Amniotic stem cell (primary cell): ENCODE data around the gene CACYBP.

Experiments used
- DNase-seq: peaks from one replicate; lab custom pipeline; 2025; lab: John Stamatoyannopoulos, UW

The CACYBP gene

DNA sequence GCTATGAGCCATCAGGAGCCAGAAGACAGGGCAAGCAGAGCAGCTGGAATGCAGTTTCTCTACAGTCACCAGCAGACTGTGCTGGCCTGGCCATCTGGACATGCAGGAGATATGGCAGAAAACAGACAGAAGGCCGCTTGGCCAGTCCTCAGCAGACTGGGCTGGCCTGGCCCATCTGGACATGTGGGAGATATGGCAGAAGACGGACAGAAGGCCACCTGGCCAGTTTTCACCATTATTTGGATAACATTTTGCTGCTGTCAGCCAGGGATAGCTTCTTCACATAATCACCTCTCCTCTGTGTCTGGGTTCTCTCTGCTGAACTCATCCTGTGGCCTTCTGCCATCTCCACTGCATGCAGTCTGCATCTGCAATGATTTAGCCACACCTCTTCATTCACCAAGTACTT lies 25.0 kb upstream of the CACYBP start:
- DNase-seq = no peak

DNA sequence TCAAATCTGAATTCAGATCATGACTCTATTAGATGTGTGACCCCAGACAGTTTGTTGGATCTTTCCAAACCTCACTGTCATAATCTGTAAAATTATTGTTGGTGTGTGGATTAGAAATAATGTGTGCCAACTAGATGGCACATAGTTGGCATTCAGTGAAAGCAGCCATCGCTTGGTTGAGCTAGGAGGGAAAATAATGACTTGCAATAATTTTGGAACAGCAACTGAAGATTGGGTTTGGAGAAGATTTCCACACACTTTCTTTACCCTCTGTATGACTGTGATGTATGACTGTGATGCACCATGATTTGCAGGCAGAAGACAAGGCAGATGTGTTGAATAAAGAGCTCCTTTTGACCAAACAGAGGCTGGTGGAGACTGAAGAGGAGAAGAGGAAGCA lies 24.0 kb upstream of the CACYBP start:
- DNase-seq = no peak

DNA sequence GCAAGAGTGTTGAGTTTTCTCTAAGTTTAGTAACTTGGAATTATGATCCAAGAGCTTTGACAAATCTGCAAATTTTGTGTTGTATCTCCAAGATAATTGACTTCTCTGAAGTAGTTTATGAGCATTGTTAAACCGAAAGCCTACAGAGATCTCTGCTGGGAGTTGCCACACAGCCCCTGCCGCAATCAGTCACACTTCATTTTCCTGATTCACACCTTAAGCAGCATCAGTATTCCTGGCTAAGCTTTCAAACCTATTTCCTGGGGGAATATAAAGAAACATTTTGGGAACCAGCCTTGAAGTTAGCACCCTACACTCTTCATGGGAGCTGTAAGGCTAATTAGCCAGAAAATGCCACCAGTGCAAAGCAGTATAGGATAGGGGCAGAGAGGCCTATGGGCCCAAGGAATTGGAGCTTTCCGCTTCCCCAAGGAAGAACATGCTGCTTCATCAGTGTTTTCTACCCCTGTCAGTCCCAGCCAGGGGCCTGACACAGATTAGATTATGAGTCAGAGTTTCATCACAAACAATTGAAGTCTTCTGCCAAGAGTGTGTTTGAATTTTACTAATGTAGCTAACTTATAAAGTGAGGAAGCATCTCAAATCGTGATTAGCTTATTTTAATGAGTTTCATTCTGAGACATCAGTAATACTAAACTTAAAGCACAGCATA lies 23.2 kb upstream of the CACYBP start:
- DNase-seq = no peak

DNA sequence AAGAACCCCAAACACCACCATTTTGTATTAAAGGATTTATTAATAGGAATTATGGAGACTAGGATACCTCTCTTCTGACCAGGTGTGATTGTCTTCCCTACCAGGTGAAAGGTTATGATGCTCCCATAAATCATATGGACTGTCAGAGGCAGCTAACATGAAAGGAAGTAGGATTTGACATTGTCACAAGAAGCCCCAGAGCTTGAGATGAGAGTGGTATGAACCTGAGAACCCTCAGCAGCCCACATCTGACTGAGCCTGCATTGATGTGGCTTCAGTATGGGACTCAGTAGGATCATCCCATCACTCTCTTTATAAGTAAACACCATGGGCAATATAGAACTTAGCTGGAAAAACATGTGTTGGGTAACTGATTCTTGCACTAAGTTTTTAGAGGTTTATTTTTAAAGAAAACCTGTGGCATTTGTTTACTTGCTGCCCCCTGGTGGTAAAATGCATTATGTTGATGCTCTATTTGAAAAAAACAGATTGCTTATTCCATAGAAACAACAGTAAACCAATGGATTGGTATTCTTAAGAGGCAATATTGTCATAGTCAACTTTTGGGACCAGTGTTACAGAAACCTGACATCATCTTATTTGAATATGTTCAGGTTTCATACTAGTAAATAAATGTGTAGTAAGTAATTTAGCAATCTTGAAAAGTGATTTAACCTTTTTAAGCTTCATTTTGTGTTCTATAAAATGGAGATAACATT lies 16.6 kb upstream of the CACYBP start:
- no peak for DNase-seq

DNA sequence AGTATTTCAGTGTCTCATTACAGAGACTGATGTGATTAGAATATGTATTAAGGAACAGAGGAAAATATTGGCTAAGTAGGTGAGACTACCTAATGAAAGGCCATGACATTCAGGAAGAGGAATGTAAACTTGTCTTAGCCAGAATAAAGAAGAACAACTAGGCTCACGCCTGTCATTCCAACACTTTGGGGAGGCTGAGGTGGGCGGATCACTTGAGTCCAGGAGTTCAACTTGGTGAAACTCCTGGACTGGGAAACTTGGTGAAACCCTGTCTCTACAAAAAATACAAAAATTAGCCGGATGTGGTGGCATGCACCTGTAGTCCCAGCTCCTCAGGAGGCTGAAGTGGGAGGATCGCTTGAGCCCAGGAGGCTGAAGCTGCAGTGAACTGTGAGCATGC lies 14.8 kb upstream of the CACYBP start:
- no peak for DNase-seq

DNA sequence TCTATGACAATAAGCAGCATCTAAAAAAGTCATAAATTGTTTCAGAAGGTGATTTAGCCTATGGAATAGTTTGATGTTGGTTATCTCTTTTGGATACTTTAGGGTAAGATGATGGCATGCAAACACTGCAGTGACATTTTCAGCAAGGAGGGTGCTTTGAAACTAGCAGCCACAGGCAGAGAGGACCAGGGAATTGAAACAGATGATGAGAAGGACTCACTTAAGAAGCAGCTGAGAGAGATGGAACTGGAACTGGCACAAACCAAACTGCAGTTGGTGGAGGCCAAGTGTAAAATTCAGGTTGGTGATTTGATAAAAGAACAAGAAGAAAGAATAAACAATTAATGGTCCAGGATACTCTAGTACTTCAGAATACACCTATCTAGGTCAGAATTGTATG lies 11.2 kb upstream of the CACYBP start:
- no peak for DNase-seq

DNA sequence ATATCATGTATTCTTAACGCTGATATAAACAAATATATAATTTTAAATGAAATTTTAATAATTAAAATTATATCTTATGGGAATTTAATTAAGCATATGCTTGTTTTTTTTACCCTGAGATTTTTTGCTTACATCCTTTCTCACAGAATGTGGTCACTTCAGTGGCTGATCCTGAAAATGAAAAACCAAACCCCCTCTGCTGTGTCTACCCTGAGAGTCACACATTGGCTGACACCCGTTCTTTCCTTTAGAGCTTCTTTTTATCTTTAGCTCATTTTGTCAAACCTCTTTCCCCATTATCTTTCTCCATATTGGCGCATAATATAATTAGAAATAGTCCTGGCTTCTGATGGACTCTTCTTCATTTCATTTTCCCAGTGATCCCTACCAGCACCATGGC lies 10.8 kb upstream of the CACYBP start:
- DNase-seq = no peak

DNA sequence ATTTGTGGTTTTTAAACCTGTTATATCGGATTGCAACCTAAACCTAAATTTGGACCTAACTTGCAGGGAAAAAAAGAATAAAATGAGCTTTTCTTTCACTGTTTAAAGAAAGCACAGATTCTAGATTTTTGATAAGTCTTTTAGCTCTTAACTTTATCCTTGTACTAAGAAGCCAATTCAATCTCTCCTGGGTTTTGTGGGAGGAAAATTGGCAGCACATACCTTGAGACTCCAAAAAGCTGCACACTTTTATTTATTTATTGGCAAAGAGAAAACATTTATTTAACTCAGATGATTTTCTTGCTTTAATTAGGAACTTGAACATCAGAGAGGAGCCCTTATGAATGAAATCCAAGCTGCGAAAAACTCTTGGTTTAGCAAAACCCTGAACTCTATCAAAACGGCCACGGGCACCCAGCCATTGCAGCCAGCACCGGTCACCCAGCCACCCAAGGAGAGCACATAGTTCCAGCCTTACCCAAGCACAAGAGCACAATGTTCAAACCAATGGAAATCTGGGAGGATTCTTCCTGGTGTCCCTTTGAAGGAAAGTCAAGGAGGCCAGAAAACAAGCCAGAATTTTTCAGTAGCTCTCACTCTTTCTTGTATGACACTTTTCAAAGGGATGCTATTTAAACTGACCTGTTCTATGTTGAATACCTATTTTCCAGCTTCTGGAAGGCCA lies 10.1 kb upstream of the CACYBP start:
- DNase-seq = no peak

DNA sequence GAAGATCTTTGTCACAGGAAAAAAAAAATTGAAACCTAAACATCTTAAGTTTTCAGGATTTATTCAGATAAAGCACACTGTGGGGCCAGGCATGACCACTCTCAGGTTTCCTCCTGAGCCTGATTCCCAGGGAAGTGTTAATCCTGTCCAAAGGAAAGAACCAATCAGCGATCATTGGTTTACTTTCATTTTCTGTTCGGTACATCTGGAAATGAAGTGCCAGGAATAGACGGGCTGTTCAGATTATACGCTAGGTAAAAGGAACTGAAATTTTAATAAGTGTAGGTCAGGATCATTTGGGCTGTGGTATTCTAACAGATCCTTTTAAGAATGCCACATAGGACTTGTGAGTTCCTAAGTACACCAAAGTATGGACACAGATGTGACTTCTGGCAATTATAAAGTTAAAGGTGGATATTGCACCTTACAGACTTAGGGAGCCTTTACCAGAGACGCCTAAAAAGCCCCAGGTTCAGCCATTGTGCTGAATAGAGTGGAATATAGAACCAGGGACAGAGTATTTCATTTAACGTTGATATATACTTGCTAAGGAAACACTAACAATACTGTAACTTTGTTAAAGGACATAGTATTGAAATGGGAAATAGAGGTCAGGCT lies 9.3 kb upstream of the CACYBP start:
- DNase-seq = no peak

DNA sequence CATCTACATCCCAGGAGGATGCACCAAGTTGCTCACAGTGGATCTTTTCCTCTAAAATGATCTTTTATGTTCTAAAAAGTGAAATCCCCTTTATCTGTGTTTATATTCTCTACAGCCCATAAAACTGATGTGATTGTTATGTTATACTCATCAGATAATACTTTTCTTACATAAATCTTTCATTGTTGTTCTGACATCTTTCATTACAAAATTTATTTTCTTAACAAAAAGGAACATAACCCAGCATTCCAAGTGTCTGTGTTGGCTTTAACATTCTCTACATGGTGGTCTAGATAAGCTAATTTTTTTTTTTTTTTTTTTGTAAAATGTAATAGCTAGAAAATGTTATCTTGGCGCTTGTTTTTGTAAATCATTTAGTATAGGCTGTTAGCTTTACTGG lies 8.3 kb upstream of the CACYBP start:
- DNase-seq = no peak

DNA sequence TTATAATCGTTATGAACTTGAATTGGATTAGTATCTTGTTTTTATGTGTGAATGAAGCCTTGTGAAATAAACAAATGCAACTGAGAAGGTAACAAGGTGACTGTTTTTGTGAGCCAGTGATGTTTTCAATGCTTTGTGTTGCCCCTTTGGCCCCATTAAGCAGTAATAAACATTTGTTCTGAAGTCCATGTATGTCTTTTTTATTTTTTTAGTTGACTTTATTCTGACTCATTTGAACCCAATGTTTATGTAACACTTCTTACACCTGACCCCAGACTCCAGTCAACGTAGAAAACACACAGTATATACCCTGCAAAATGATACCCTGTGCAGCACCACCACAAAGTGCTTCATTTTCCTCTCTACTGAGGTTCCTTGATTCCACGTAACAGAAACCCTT lies 4.6 kb upstream of the CACYBP start:
- no peak for DNase-seq

DNA sequence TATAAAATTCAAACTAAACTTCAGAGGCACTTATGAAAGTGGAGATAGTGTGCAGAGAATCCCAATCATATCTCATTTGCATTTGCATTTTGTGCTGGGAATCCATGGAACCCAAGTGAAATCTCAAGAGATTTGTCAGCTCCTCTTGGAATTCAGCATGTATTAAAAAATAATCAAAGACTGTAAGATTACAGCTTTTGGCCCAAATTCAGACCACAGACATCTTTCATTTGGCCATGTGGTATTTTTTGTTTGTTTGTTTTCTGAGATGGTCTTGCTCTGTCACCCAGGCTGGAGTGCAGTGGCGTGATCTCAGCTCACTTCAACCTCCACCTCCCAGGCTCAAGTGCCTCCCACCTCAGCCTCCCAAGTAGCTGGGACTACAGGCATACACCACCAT lies 3.8 kb upstream of the CACYBP start:
- no peak for DNase-seq

DNA sequence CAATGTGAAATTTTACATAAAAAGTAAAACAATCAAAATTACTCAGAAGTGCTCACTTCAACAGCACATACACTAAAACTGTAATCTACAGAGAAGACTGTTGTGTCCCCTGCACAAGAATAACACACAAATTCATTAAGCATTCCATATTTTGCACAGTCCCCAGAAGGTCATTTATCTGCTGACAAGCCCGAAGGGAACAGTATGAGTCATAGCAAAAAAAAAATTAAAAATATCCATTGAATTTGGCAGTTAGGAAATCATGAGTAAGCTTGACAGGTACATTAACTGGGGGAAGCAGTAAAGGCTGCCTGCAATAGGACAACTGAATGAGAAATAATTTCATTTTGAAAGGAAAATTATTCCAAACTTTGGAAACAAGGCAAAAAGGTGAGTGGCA lies 3.3 kb upstream of the CACYBP start:
- DNase-seq = no peak

DNA sequence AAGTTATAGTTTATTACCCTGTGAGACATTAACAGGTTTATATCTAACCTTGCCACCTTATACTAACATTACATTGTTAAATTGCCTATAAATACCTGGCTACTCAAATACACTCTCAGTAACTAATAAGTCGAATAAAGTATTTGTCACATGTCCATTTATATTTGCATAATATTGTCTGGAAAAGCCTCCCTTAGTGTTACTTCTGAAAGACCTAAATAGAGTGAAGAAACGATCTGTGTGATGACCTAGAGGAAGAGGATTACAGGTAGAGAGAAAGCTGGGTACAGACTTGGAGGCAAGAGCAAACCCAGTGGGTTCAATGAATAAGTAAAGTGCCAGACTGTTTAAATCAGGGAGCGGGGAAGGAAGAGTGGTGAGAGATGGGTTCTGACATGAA lies 2.7 kb upstream of the CACYBP start:
- no peak for DNase-seq

DNA sequence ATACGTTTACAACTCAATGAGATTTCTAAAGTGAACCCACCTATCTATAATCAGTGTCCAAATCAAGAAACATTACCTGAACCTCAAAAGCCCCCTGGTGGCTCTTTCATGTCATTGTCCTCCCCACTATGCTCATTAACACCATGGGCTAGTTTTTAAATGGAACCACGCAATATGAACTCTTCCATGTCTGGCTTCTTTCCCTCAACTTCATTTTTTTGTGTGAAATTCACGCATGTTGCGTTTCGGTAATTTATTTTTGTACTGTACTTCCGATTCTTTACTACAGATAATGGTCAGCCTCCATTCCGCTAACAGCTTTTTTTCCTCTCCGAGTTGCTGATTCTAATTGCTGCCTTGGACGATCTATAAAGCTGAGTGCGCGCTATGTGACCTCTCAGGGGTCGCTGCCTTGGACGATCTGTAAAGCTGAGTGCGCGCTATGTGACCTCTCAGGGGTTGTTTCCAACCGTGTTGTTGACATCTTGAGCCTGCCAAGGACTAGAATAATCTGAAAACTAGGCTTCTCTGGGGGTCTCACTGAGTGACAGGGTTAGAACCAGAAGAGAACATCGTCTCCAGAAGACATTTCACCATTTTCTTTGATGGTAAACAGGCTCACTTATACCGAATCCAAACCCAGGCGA lies 1.1 kb upstream of the CACYBP start:
- no peak for DNase-seq

DNA sequence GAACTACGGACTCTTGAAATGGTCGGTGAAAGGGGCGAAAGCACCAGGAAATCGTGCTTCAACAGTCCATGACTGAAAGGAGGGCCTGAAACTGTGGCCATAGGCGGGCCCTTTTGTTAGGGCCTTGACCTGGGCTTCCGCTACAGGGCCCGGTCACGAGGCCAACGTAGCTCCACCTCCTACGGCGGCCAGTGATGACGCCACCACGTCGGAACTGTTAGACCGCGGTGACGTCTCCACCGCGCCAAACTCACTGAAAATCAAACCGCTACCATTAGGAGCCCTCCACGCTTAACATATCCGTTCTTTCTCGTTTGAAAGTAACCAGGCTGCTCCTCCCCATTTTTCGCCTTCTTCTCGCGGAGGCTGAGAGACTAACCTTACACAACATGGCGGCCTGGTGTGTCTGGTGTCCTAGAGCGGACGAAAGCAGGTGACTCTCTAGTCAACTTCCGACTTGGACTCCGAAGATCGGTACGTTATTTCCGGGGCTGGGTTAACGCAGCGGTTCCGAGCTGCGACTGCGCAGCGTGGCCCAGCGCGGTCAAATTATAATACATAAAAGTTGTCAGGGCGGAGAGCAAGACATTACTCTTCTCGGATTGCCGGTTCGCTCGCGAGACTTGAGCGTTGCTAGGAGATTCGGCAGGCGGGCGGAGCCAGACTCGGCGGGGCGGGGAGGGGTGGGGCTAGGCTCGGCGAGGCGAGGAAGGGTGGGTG lies 371 bp upstream of the CACYBP start:
- peak; percentile 98 for DNase-seq

DNA sequence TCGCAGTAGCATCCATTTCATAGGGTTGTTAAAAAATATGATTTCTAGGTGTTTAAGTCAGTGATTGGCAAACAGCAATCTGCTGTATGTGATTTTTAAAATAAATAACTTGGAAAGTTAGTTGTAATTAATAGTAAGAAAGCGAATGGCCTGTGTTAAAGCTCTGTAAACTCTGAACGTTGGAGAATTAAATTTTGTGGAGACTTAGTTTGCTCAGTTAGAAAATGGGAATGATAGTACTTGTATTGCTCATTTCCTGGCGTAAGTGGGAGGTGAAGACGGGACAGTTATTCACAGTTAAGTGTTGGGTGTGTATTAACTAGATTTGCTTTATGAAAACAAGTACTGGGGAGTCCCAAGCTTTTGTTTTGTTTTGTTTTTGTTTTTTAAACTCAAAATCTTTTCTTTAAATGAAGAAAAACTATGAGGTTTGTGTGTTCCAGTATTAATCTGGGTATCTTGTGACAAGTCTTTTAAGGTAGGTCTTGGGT lies 995 bp downstream of the CACYBP start:
- DNase-seq = no peak

DNA sequence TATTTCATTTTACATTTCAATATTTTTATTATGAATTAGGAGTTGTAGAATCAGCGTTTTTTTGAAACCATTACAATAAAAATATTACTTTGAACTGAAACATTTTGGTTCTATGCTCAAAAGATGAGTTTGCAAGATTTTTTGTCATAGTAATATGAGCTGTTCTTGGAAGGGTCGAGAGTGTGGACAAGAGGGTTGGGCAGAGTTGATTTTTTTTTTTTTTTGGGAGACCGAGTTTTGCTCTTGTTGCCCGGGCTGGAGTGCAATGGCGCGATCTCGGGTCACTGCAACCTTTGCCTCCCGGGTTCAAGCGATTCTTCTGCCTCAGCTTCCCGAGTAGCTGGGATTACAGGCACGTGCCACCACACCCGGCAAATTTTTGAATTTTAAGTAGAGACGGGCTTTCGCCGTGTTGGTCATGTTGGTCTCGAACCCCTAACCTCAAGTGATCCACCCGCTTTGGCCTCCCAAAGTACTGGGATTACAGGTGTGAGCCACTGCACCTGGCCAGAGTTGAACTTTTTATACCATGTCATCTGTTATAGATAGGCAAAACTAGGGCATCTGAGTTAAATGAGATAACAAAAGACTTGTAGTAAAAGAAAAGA lies 3.3 kb downstream of the CACYBP start:
- no peak for DNase-seq

DNA sequence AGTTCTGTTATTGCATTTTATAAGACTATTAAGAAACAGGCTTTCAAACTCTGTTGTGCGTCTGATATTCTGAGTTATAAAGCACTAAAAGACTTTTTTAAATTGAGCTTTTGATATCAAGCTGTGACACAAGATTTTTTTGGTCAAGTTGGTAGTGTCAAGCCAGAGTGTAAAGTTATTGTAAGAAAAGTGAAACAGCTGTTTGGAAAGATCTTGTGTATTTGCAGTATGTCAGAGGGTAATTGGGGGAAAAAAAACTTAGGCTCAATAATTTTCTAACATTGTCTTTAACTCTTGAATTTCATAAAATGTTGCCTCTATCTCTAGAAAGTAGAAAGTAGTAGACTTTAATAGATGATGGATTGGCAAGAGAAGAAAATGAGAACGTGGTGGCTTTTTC lies 3.8 kb downstream of the CACYBP start:
- no peak for DNase-seq

DNA sequence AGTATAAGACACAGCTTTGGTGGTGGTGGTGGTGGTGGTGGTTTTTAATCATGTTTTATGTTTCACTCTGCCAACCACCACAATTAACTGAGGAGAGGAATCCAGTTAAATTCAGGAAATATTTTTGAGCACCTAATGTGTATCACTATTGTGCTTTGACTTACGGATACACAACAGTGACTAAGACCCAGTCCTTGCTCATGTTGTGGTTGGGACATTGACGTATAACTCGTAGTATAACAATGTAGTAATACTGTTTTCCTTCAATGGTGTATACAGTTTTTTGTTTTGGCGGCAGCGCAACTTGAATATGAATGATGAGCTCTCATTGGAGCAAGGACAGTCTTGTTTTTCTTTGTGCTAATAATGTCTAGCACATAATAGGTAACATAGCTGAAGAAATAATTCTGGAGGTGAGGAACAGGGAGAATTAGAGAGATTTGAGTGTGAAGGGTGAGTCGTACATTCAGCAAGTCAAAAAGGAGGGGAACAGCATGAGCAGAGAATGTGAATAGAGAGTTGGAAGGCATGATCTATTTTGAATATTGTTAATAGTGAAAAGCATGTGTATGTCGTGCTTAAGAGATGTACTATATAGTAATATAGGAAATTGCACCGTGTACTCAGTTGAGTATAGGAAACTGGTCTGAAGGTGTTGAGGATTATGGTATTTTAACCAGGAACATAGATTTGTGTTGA lies 5.5 kb downstream of the CACYBP start:
- no peak for DNase-seq

DNA sequence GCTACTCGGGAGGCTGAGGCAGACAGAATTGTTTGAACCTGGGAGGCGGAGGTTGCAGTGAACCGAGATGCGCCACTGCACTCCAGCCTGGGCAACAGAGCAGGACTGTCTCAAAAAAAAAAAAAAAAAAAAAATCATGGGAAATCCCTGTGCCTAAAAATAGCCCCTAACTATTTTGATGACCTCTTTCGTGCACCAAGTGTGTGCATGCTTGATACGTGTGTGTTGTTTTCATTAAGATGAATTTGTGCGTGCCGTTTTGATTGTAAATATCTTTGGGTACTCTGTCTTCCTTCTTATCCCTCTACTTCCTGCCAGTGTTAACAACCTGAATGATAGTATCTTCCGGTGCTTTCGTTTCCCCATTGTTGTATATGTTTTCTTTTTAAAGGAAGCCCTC lies 9.8 kb downstream of the CACYBP start:
- DNase-seq = no peak
